Measurements from ENCODE around the gene PCNX2. TPM values are rescaled to one million over a fixed set of nuclear protein-coding genes. Genes with fewer than 3 reads are reported as not detected.
A peak's percentile ranks its signal among the peaks of the same experiment; 100 is the strongest.

The PCNX2 gene
- total RNA-seq, 1 experiment from 2014 or later = 15.0 TPM

GRCh38 chr1:232954594-232955365, 340.7 kb downstream of the PCNX2 start:
- H3K9me3 Mint-ChIP-seq (ENCODE audit: unreplicated experiment) = peaks cover 20% of the 10 kb centered on the region
- Histone ChIP-seq H3K4me1 (peaks cover 8% of the 10 kb centered on the region; the same call in 1 of the 2 replicates), H3K36me3 (ENCODE audit: control insufficient read depth, insufficient read depth, low read length) (peaks cover 2% of the 10 kb centered on the region), H3K9me3 (peaks cover 4% of the 10 kb centered on the region), H3K4me3 (ENCODE audit: low read depth, low read length) (no peak overlapping the region), H3K27me3 (replicated peaks; ENCODE audit: control insufficient read depth, insufficient read depth, low read length) (no peaks in the 10 kb centered on the region)
- peaks cover 36% of the 10 kb centered on the region for H3K36me3 Mint-ChIP-seq (ENCODE audit: insufficient read depth, unreplicated experiment)
- BruUV-seq (replicated peaks) = no TSS peak
- ChIA-PET CTCF (no interaction called here), POLR2A (no interaction called here)
- H3K4me3 Mint-ChIP-seq (ENCODE audit: unreplicated experiment) = no peak overlapping the region
- peaks cover 20% of the 10 kb centered on the region for H3K4me1 Mint-ChIP-seq (ENCODE audit: low read depth, unreplicated experiment)
- no peak overlapping the region for H3K27ac Mint-ChIP-seq (ENCODE audit: unreplicated experiment)
- DNase-seq = no peak
- no peak for TF ChIP-seq CTCF (IDR thresholded peaks at IDR 0.05; ENCODE audit: insufficient read depth in 1 of 2, low read depth in 1 of 2, low read length in 1 of 2, severe bottlenecking in 1 of 2, unreplicated experiment in 1 of 2)
- intact Hi-C loops (cut with micrococcal nuclease; ENCODE audit: unreplicated experiment) = loop anchor here (5.0 kb wide), 1 partner anchor 72 kb away; no protein-coding TSS in a partner anchor
- no peaks in the 10 kb centered on the region for H3K27me3 Mint-ChIP-seq (ENCODE audit: insufficient read depth, unreplicated experiment)

- H3K27ac Mint-ChIP-seq (ENCODE audit: unreplicated experiment) = no peak overlapping the region
- peak; percentile 77 to 78 for TF ChIP-seq CTCF (IDR thresholded peaks at IDR 0.05; ENCODE audit: insufficient read depth in 1 of 2, low read depth in 1 of 2, low read length in 1 of 2, severe bottlenecking in 1 of 2, unreplicated experiment in 1 of 2)
- no peaks in the 10 kb centered on the region for H3K27me3 Mint-ChIP-seq (ENCODE audit: insufficient read depth, unreplicated experiment)
- no peaks in the 10 kb centered on the region; the same call in 1 of the 2 replicates for H3K9me3 ChIP-seq
- peaks cover 8% of the 10 kb centered on the region; the same call in 1 of the 2 replicates for H3K4me1 ChIP-seq
- peaks cover 8% of the 10 kb centered on the region for H3K9me3 Mint-ChIP-seq (ENCODE audit: unreplicated experiment)
- no TSS peak for BruUV-seq (replicated peaks)
- peak; percentile 63 to 73 for DNase-seq
- ChIA-PET CTCF (interaction anchor here (1.4 kb wide), 1 partner anchor 160 kb away, joined by 3 read pairs; no protein-coding TSS in a partner anchor), POLR2A (interaction anchor here (0.5 kb wide), 1 partner anchor 139 kb away, joined by 3 read pairs; no protein-coding TSS in a partner anchor)
- intact Hi-C loops (cut with micrococcal nuclease; ENCODE audit: unreplicated experiment) = loop anchor here (1.0 to 5.0 kb wide), 3 partner anchors 44 to 318 kb away; no protein-coding TSS in a partner anchor
- H3K36me3 ChIP-seq (ENCODE audit: control insufficient read depth, insufficient read depth, low read length) = peaks cover under 1% of the 10 kb centered on the region; the same call in 1 of the 2 replicates
- H3K4me1 Mint-ChIP-seq (ENCODE audit: low read depth, unreplicated experiment) = peaks cover 20% of the 10 kb centered on the region
- H3K27me3 ChIP-seq (replicated peaks; ENCODE audit: control insufficient read depth, insufficient read depth, low read length) = no peaks in the 10 kb centered on the region
- H3K4me3 ChIP-seq (ENCODE audit: low read depth, low read length) = no peak overlapping the region
- peaks cover 18% of the 10 kb centered on the region for H3K36me3 Mint-ChIP-seq (ENCODE audit: insufficient read depth, unreplicated experiment)
- peak overlapping the region; percentile 95 for H3K4me3 Mint-ChIP-seq (ENCODE audit: unreplicated experiment)
These were observed 342.7 kb downstream of the PCNX2 start for GRCh38 chr1:232952514-232953499.

- Histone ChIP-seq H3K27me3 (replicated peaks; ENCODE audit: control insufficient read depth, insufficient read depth, low read length) (no peaks in the 10 kb centered on the region), H3K36me3 (ENCODE audit: control insufficient read depth, insufficient read depth, low read length) (no peaks in the 10 kb centered on the region), H3K4me3 (ENCODE audit: low read depth, low read length) (no peak overlapping the region; the same call in 1 of the 2 replicates), H3K4me1 (peaks cover 8% of the 10 kb centered on the region; the same call in 1 of the 2 replicates), H3K9me3 (no peaks in the 10 kb centered on the region)
- DNase-seq = no peak
- no peak for TF ChIP-seq CTCF (IDR thresholded peaks at IDR 0.05; ENCODE audit: insufficient read depth in 1 of 2, low read depth in 1 of 2, low read length in 1 of 2, severe bottlenecking in 1 of 2, unreplicated experiment in 1 of 2)
- H3K36me3 Mint-ChIP-seq (ENCODE audit: insufficient read depth, unreplicated experiment) = peaks cover 14% of the 10 kb centered on the region
- BruUV-seq (replicated peaks) = no TSS peak
- POLR2A ChIA-PET = no interaction called here
- H3K4me1 Mint-ChIP-seq (ENCODE audit: low read depth, unreplicated experiment) = peaks cover 20% of the 10 kb centered on the region
- H3K27ac Mint-ChIP-seq (ENCODE audit: unreplicated experiment) = peak overlapping the region; percentile 91
- peak overlapping the region; percentile 95 for H3K4me3 Mint-ChIP-seq (ENCODE audit: unreplicated experiment)
- CTCF ChIA-PET = no interaction called here
- no peaks in the 10 kb centered on the region for H3K9me3 Mint-ChIP-seq (ENCODE audit: unreplicated experiment)
- intact Hi-C loops (cut with micrococcal nuclease; ENCODE audit: unreplicated experiment) = loop anchor here (2.0 to 5.0 kb wide), 5 partner anchors 45 to 121 kb away; no protein-coding TSS in a partner anchor
- H3K27me3 Mint-ChIP-seq (ENCODE audit: insufficient read depth, unreplicated experiment) = no peaks in the 10 kb centered on the region
These were observed 343.9 kb downstream of the PCNX2 start for GRCh38 chr1:232951605-232952004.
